ENCODE data around the gene LSM8.
"Not testable (repeated sequence)": the region's sequence is repeated elsewhere in the genome, so short reads cannot be mapped to it uniquely, and the experiment has no call there.

Gene LSM8

DNA sequence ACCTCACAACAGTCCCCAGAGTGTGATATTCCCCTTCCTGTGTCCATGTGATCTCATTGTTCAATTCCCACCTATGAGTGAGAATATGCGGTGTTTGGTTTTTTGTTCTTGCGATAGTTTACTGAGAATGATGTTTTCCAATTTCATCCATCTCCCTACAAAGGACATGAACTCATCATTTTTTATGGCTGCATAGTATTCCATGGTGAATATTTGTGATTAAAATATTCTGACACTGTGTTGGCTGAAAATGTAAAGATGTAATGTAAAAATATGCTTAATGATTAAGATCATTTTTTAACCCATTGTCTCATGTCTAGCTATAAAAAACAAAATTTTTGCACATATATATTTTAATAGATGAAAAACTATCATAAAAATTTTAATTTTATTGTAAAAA lies 56.4 kb downstream of the LSM8 start:
- not testable (repeated sequence) for H3K9me3 ChIP-seq (ENCODE audit: insufficient read depth, low read depth, low read length); H3K27ac ChIP-seq (ENCODE audit: low read depth, low read length); H3K4me1 ChIP-seq (ENCODE audit: insufficient read depth, low read length); H3K27me3 ChIP-seq (ENCODE audit: insufficient read depth, low read length); H3K36me3 ChIP-seq (ENCODE audit: insufficient read depth, low read length); H3K4me3 ChIP-seq (ENCODE audit: low read length); H3K9ac ChIP-seq (ENCODE audit: low read depth, low read length)
- no CpG with 5 or more reads among the region's 2 CpGs for WGBS
